K562 (cell line): ENCODE data around the gene RNF144A. TPM values are rescaled to one million over a fixed set of nuclear protein-coding genes. Genes with fewer than 3 reads are reported as not detected.

Source experiments
- ATAC-seq: fragments of 200-7000 bp; cut with Tn5 transposase; 3 replicates; pipeline ENCODE4 v1.9.1; 2020; ENCODE audit warnings: moderate library complexity
- BruUV-seq: library from RNA; stranded (reverse); fragments of 400-500 nt; replicated peaks from 2 replicates; lab custom pipeline; 2021; lab: Mats Ljungman, UMichigan
- CTCF ChIA-PET: fragments of 300-600 bp; formaldehyde crosslinking; extraction: SDS; loops from one replicate; lab custom pipeline; 2021; ENCODE audit warnings: low intra/inter-chr PET ratio; lab: Yijun Ruan, JAX
- POLR2A ChIA-PET: fragments of 300-600, 350-650 bp; sonication (Branson Sonifier 250); formaldehyde crosslinking; extraction: SDS; loops from one replicate; lab custom pipeline; 2021; ENCODE audit warnings: antibody characterized with exemption, inconsistent platforms; lab: Yijun Ruan, JAX
- DNase-seq, 4 experiments: peaks; one replicate each; pipeline versions ENCODE4 v3.0.0 to v3.0.0-alpha.2; 2011 to 2018; ENCODE audit warnings: low spot score in 3 of 4, mixed read lengths in 3 of 4; ENCODE audit errors: extremely low read depth in 1 of 4
- FAIRE-seq: peaks from 2 replicates; lab custom pipeline; 2011; peaks lifted over from hg19 to GRCh38; lab: Jason Lieb, UNC
- H2AFZ ChIP-seq: 2 replicates; pipeline ENCODE4 v1.6.0; 2011; ENCODE audit warnings: low read depth, low read length, control low read depth, inconsistent platforms
- H3K27ac ChIP-seq: fragments of 200-600 bp; 3 replicates; pipeline ENCODE4 v1.8.0; 2011; ENCODE audit warnings: low read depth, mild to moderate bottlenecking, control low read depth, inconsistent platforms, low read length, moderate library complexity, mixed read lengths; ENCODE audit errors: extremely low read depth
- H3K27me3 ChIP-seq, 2 experiments: fragments of 300-600 bp in 1 of 2; 2 replicates in 1 of 2; 3 replicates in 1 of 2; pipeline versions ENCODE4 v1.6.0 to v1.8.0; 2011; ENCODE audit warnings: inconsistent platforms in 2 of 2, low read length in 2 of 2, mild to moderate bottlenecking in 1 of 2, mixed read lengths in 1 of 2, moderate library complexity in 1 of 2; ENCODE audit not compliant: control insufficient read depth in 2 of 2, insufficient read depth in 2 of 2
- H3K36me3 ChIP-seq: fragments of 300-600 bp; 3 replicates; pipeline ENCODE4 v1.8.0; 2011; ENCODE audit warnings: mild to moderate bottlenecking, low read length, inconsistent platforms; ENCODE audit not compliant: control insufficient read depth, insufficient read depth
- H3K4me1 ChIP-seq, 2 experiments: fragments of 200-600 bp in 1 of 2; replicated peaks in 1 of 2; 2 replicates in 1 of 2; 3 replicates in 1 of 2; pipeline versions ENCODE4 v1.5.1 to v1.8.0; 2011; ENCODE audit warnings: inconsistent platforms in 2 of 2, low read length in 2 of 2, mild to moderate bottlenecking in 1 of 2, mixed read lengths in 1 of 2, moderate library complexity in 1 of 2; ENCODE audit not compliant: control insufficient read depth in 2 of 2, insufficient read depth in 2 of 2
- H3K4me2 ChIP-seq: 2 replicates; pipeline ENCODE4 v1.6.1; 2011; ENCODE audit warnings: low read length, control low read depth, inconsistent platforms, mixed read lengths; ENCODE audit not compliant: insufficient read depth
- H3K4me3 ChIP-seq: fragments of 200-600 bp; sonication (generic), shearing (Covaris generic); 2 replicates; pipeline ENCODE4 v1.5.1; 2016; ENCODE audit warnings: control low read depth, inconsistent platforms
- H3K79me2 ChIP-seq: fragments of 200-600 bp; 3 replicates; pipeline ENCODE4 v1.8.0; 2011; ENCODE audit warnings: low read length, inconsistent platforms; ENCODE audit not compliant: control insufficient read depth, insufficient read depth
- H3K9ac ChIP-seq, 2 experiments: 2 replicates each; pipeline versions ENCODE4 v1.6.0 to v1.6.1; 2011; ENCODE audit warnings: low read depth in 2 of 2, low read length in 2 of 2, control low read depth in 1 of 2, inconsistent platforms in 1 of 2, mild to moderate bottlenecking in 1 of 2, mixed read lengths in 1 of 2; ENCODE audit not compliant: insufficient read depth in 1 of 2
- H3K9me1 ChIP-seq: one replicate; pipeline ENCODE4 v1.6.0; 2011; ENCODE audit warnings: inconsistent platforms, mild to moderate bottlenecking, low read length, moderate library complexity; ENCODE audit not compliant: control insufficient read depth, insufficient read depth
- H3K9me3 ChIP-seq: replicated peaks from 2 replicates; pipeline ENCODE4 v1.5.1; 2011; ENCODE audit warnings: low read depth, low read length, inconsistent platforms; ENCODE audit not compliant: control insufficient read depth, insufficient read depth
- H4K20me1 ChIP-seq: replicated peaks from 2 replicates; pipeline ENCODE4 v1.6.1; 2011; ENCODE audit warnings: low read length, inconsistent platforms, mixed read lengths; ENCODE audit not compliant: control insufficient read depth, insufficient read depth
- BRD4 ChIP-seq: fragments of 200-600 bp; sonication (generic); IDR thresholded peaks from 2 replicates; pipeline ENCODE4 v1.6.1; 2017; ENCODE audit warnings: inconsistent platforms
- KHSRP ChIP-seq: fragments of 450-650 bp; IDR thresholded peaks from 2 replicates; pipeline ENCODE4 v1.6.1; 2017
- NCOA4 ChIP-seq: fragments of 450-650 bp; IDR thresholded peaks from 2 replicates; pipeline ENCODE4 v1.6.1; 2018; ENCODE audit warnings: mild to moderate bottlenecking; ENCODE audit not compliant: partially characterized antibody
- NFE2 ChIP-seq: IDR thresholded peaks from 2 replicates; pipeline ENCODE4 v1.6.1; 2014; ENCODE audit warnings: antibody characterized with exemption, low read depth
- NR4A1 ChIP-seq, 2 experiments: fragments of 250-450 bp in 1 of 2; fragments of 450-650 bp in 1 of 2; sonication (Bioruptor Pico) in 1 of 2; IDR thresholded peaks; 2 replicates each; pipeline versions ENCODE4 v1.4.0 to v1.6.1; 2016 to 2020; ENCODE audit warnings: mild to moderate bottlenecking in 2 of 2, missing compliant biosample characterization in 1 of 2, missing genetic modification characterization in 1 of 2, moderate library complexity in 1 of 2
- RBM39 ChIP-seq: fragments of 200-400 bp; formaldehyde crosslinking; optimal IDR thresholded peaks from 2 replicates; pipeline ENCODE3; 2018; ENCODE audit warnings: low read depth, low read length
- TRIM24 ChIP-seq, 2 experiments: fragments of 450-650 bp; IDR thresholded peaks; 2 replicates each; pipeline ENCODE4 v1.6.1; 2016
- ZNF140 ChIP-seq: fragments of 250-450 bp; sonication (Bioruptor Pico); IDR thresholded peaks from 2 replicates; pipeline ENCODE4 v1.8.0; 2021; ENCODE audit warnings: moderate library complexity, mild to moderate bottlenecking, inconsistent platforms
- WGBS: fragments of 100-300 bp; shearing (Covaris generic); methylation state at CpG from one replicate; pipeline ENCODE4 v1.1.6; 2016; ENCODE audit warnings: low coverage, mixed read lengths; ENCODE audit not compliant: insufficient coverage; ENCODE audit errors: missing lambda C conversion rate; 5-methylcytosine and 5-hydroxymethylcytosine counted together
- in situ Hi-C: fragments of 300-500 bp; cut with MboI; formaldehyde crosslinking; loops from 4 replicates; pipeline ENCODE4 v1.15.0; 2018; ENCODE audit warnings: inconsistent platforms, mixed read lengths
- intact Hi-C: fragments of 100-400 bp; cut with micrococcal nuclease; formaldehyde crosslinking; loops from 2 replicates; pipeline ENCODE4 v1.14.2; 2022
- polyA plus RNA-seq, 8 experiments: library from polyadenylated mRNA; depleted of rRNA in 4 of 8; stranded (reverse) in 5 of 8; unstranded in 3 of 8; fragments of >200 nt; fragmentation: Nextera tagmentation in 2 of 8; fragmentation: Illumina TruSeq in 1 of 8; extraction: Ambion mirVana in 2 of 8; extraction: Trizol in 1 of 8; gene quantifications; 2 replicates each; pipeline versions ENCODE4 v1.2.1 to v1.2.3, GENCODE V29; 2011 to 2014; ENCODE audit warnings: inconsistent platforms in 1 of 8, missing spikeins in 1 of 8
- total RNA-seq, 7 experiments: library from RNA; depleted of rRNA in 6 of 7; stranded (reverse); fragments of >200 nt in 6 of 7; fragmentation: Illumina TruSeq in 2 of 7; extraction: Trizol in 2 of 7; gene quantifications; 2 replicates each; pipeline versions ENCODE4 v1.2.1 to v1.2.3, GENCODE V29; 2011 to 2021; ENCODE audit warnings: low replicate concordance in 1 of 7
- TF ChIP-seq, protein P1 (sequence below): sonication (generic); formaldehyde crosslinking; IDR thresholded peaks from 2 replicates; pipeline ENCODE4 v1.5.0; 2020; ENCODE audit warnings: missing genetic modification reagents
- TF ChIP-seq, protein P2 (sequence below): IDR thresholded peaks from 3 replicates; pipeline ENCODE4 v1.6.1; 2011; ENCODE audit warnings: borderline replicate concordance, mild to moderate bottlenecking; ENCODE audit not compliant: insufficient read length, insufficient read depth

The RNF144A gene
- total and polyA plus RNA-seq, 9 of the 15 experiments (the other 6 are each of a cell fraction or from before 2014, with no cell fraction given): 0.96 to 11.3 (median 6.2) TPM

DNA sequence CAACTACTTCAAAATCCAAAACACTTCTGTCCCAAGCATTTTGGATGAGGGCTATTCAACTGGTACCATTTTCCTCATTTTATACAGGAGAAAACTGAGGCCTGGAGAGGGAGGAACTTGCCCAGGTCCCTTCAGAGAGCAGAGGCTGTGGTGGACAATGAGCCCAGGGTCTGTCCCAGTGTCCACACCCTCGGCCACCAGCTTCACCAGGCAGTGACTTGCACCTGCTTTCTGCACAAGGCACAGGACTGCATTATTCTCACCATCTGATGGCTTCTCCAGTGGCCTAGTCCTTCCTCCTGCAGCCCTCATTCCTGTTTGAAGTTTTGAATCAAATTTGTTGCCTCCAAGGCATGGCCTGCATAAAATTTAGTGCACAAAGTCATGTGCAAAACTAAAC is 53.3 kb downstream of the RNF144A start:
- ATAC-seq (no peak), DNase-seq (no peak), FAIRE-seq (no peak)
- Histone ChIP-seq H3K27ac (no peak overlapping the region), H3K9me3 (no peaks in the 10 kb centered on the region), H3K79me2 (no peaks in the 10 kb centered on the region), H2AFZ (no peak overlapping the region), H3K27me3 (no peaks in the 10 kb centered on the region), H3K4me3 (no peak overlapping the region), H3K36me3 (no peaks in the 10 kb centered on the region), H3K9ac (no peak overlapping the region), H3K4me1 (no peaks in the 10 kb centered on the region; a peak in 1 of 5 replicates), H3K4me2 (no peak overlapping the region), H3K9me1 (no peaks in the 10 kb centered on the region), H4K20me1 (no peaks in the 10 kb centered on the region)
- ChIA-PET CTCF (no interaction called here), POLR2A (no interaction called here)
- WGBS: 60% methylated on average over 1 of the region's 1 CpG
- intact Hi-C loops (no loop called here), in situ Hi-C loops (no loop called here)
- no TSS peak for BruUV-seq
- TF ChIP-seq TRIM24 (IDR thresholded peaks at IDR 0.05): no peak
- TF ChIP-seq, protein P1, sequence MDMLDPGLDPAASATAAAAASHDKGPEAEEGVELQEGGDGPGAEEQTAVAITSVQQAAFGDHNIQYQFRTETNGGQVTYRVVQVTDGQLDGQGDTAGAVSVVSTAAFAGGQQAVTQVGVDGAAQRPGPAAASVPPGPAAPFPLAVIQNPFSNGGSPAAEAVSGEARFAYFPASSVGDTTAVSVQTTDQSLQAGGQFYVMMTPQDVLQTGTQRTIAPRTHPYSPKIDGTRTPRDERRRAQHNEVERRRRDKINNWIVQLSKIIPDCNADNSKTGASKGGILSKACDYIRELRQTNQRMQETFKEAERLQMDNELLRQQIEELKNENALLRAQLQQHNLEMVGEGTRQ: no peak
- no peak for TF ChIP-seq KHSRP
- TF ChIP-seq, protein P2, sequence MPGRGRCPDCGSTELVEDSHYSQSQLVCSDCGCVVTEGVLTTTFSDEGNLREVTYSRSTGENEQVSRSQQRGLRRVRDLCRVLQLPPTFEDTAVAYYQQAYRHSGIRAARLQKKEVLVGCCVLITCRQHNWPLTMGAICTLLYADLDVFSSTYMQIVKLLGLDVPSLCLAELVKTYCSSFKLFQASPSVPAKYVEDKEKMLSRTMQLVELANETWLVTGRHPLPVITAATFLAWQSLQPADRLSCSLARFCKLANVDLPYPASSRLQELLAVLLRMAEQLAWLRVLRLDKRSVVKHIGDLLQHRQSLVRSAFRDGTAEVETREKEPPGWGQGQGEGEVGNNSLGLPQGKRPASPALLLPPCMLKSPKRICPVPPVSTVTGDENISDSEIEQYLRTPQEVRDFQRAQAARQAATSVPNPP: no peak
- no peak for TF ChIP-seq RBM39
- TF ChIP-seq BRD4: no peak
- no peak for TF ChIP-seq NFE2
- no peak for TF ChIP-seq NR4A1 (CRISPR knock-in tag; IDR thresholded peaks at IDR 0.05)
- TF ChIP-seq NR4A1 (tag; IDR thresholded peaks at IDR 0.05): no peak
- TF ChIP-seq ZNF140: no peak
- no peak for TF ChIP-seq NCOA4
